Ishikawa (cell line): ENCODE results near the gene KRTCAP2.

Experiments
- CEBPB ChIP-seq: IDR thresholded peaks from 2 replicates; pipeline ENCODE4 v1.6.1; 2012
- CREB1 ChIP-seq: IDR thresholded peaks from 2 replicates; pipeline ENCODE4 v1.6.1; 2012; ENCODE audit warnings: low read depth
- EP300 ChIP-seq: IDR thresholded peaks from 2 replicates; pipeline ENCODE4 v1.6.1; 2012; ENCODE audit warnings: borderline replicate concordance
- FOXM1 ChIP-seq: IDR thresholded peaks from 2 replicates; pipeline ENCODE4 v1.6.1; 2012; ENCODE audit warnings: low read depth, borderline replicate concordance
- NFIC ChIP-seq: IDR thresholded peaks from 2 replicates; pipeline ENCODE4 v1.6.1; 2012
- RAD21 ChIP-seq: IDR thresholded peaks from 2 replicates; pipeline ENCODE4 v1.6.1; 2012; ENCODE audit warnings: low read depth
- TAF1 ChIP-seq: IDR thresholded peaks from 2 replicates; pipeline ENCODE4 v1.6.1; 2012; ENCODE audit warnings: low read depth, mild to moderate bottlenecking
- TEAD4 ChIP-seq: IDR thresholded peaks from 2 replicates; pipeline ENCODE4 v1.6.1; 2012
- YY1 ChIP-seq: IDR thresholded peaks from 2 replicates; pipeline ENCODE4 v1.6.1; 2012; ENCODE audit warnings: low read depth
- ZBTB7A ChIP-seq: IDR thresholded peaks from 2 replicates; pipeline ENCODE4 v1.6.1; 2012; ENCODE audit warnings: low read depth
- TF ChIP-seq, protein P1 (sequence below): IDR thresholded peaks from 2 replicates; pipeline ENCODE4 v1.6.1; 2012
- TF ChIP-seq, protein P2 (sequence below): IDR thresholded peaks from 2 replicates; pipeline ENCODE4 v1.6.1; 2012; ENCODE audit warnings: low read depth, mild to moderate bottlenecking
- TF ChIP-seq, protein P3 (sequence below): IDR thresholded peaks from 2 replicates; pipeline ENCODE4 v1.6.1; 2012

KRTCAP2 gene

DNA sequence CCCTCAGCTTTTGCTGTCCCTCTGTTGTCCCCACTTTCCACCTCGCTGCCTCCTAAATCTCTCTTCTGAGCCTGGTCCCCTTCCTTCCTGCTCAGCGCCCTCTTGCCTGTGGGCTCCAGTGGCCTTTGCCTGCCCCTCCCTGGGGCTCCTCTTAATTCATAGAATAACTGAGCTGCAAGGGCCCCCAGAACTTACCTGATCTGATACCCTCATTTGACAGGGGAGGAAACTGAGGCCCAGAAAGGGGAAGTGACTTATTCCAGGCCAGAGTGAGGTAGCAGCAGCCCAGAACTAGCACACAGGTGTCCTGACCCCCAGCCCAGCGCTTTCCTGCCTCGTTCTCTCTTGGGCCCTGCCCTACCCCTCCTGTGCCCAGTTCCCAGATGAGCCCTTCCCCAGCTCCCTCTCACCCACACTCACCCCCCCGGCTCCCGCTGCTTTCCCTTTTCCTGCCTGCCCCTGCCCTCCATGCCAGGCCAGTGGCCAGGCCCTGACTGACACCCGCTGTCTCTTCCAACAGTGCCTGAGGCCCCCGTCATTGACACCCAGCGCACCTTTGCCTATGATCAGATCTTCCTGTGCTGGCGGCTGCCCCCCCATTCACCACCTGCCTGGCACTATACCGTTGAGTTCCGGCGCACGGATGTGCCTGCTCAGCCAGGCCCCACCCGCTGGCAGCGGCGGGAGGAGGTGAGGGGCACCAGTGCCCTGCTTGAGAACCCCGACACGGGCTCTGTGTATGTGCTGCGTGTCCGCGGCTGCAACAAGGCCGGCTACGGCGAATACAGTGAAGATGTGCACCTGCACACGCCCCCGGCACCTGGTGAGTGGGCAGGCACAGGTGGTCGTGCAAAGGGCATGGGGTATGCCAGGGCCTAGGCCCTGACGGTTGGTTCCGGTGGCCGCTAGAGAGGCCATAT, 6.3 kb upstream of the KRTCAP2 start:
- TF ChIP-seq TAF1 (no peak), CREB1 (no peak), CEBPB (no peak), NFIC (no peak)

DNA sequence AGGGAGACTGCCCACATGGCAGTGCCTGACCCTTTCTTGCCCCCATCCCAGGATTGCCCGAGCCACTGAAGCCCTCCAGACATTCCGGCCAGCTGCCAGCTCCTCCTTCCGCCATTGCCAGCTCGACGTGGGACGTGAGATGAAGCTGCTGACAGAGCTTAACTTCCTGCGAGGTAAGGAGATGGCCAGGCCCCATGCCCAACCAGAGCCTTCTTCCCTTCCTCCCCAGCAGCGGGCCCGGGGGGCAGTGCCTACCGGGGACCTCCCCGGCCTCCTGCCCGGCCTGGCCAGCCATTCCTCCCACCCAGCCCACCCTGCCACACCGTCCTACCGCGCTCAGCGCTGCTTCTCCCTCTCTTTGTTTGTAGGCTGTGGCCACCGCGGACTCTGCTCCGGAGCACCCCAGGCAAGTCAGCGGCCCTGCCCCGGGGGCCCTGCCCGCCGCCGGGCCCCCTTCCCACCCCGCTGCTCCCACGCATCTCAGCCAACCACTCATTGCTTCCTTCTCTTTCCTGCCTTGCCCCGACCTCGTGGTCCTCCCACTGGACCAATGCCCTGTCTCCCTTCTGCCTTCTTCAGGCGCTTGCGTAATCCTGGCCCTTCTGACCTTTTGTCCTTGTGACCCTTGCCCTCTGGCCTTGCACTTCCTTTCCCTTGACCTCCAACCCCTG, 5.5 kb upstream of the KRTCAP2 start:
- TF ChIP-seq EP300 = no peak
- no peak for TF ChIP-seq TEAD4
- TF ChIP-seq CREB1 = no peak
- TF ChIP-seq, protein P1, sequence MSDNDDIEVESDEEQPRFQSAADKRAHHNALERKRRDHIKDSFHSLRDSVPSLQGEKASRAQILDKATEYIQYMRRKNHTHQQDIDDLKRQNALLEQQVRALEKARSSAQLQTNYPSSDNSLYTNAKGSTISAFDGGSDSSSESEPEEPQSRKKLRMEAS = no peak
- peak; percentile 57 for TF ChIP-seq CEBPB

DNA sequence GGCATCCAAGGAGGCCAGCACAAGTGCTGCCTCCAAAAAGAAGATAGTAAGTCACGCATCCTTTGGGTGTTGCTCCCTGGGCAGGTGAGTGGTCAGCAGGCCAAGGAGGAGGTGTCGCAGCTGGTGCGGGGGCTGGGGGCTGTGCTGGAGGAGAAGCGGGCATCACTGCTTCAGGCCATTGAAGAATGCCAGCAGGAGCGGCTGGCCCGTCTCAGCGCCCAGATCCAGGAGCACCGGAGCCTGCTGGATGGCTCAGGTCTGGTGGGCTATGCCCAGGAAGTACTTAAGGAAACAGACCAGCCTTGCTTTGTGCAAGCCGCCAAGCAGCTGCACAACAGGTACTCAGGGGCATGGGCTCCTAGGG, 4.8 kb upstream of the KRTCAP2 start:
- no peak for TF ChIP-seq TAF1
- no peak for TF ChIP-seq CEBPB
- TF ChIP-seq, protein P2, sequence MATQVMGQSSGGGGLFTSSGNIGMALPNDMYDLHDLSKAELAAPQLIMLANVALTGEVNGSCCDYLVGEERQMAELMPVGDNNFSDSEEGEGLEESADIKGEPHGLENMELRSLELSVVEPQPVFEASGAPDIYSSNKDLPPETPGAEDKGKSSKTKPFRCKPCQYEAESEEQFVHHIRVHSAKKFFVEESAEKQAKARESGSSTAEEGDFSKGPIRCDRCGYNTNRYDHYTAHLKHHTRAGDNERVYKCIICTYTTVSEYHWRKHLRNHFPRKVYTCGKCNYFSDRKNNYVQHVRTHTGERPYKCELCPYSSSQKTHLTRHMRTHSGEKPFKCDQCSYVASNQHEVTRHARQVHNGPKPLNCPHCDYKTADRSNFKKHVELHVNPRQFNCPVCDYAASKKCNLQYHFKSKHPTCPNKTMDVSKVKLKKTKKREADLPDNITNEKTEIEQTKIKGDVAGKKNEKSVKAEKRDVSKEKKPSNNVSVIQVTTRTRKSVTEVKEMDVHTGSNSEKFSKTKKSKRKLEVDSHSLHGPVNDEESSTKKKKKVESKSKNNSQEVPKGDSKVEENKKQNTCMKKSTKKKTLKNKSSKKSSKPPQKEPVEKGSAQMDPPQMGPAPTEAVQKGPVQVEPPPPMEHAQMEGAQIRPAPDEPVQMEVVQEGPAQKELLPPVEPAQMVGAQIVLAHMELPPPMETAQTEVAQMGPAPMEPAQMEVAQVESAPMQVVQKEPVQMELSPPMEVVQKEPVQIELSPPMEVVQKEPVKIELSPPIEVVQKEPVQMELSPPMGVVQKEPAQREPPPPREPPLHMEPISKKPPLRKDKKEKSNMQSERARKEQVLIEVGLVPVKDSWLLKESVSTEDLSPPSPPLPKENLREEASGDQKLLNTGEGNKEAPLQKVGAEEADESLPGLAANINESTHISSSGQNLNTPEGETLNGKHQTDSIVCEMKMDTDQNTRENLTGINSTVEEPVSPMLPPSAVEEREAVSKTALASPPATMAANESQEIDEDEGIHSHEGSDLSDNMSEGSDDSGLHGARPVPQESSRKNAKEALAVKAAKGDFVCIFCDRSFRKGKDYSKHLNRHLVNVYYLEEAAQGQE = no peak
- no peak for TF ChIP-seq FOXM1

DNA sequence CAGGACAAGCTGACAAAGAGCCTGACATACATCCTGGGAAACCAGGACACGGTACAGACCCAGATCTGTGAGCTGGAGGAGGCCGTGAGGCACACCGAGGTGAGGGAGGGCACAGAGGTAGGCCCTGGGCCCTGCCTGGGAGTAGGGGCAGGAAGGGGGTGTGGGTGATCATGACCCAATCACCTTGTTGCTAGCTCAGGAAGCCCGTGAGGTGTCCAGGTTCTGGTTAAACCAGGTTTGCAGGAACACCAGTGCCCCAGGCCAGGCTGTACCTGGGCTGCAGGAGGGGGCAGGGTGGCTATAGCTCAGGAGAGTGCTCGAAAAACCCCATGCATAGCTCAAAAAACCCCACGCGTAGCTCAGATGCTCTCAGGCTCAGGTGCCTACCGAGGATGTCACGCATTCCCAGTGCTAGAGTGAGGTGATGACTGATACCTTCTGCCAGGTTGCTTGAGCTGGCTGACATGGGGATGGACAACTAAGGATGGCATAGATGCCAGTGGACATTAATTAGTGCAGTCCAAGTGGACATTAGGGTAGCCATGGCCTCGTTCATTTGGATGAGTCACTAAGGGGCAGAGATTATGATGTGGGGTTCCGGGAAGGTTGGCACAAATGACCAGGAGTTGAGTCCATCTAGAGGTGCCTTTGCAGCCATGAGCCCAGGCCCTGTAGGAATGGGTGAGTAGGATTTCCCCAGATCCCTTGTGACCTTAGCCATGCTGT, 4.3 kb upstream of the KRTCAP2 start:
- TF ChIP-seq NFIC = no peak
- TF ChIP-seq, protein P2 = no peak
- no peak for TF ChIP-seq TAF1
- no peak for TF ChIP-seq TEAD4
- TF ChIP-seq, protein P3, sequence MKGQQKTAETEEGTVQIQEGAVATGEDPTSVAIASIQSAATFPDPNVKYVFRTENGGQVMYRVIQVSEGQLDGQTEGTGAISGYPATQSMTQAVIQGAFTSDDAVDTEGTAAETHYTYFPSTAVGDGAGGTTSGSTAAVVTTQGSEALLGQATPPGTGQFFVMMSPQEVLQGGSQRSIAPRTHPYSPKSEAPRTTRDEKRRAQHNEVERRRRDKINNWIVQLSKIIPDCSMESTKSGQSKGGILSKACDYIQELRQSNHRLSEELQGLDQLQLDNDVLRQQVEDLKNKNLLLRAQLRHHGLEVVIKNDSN = no peak
- no peak for TF ChIP-seq ZBTB7A

DNA sequence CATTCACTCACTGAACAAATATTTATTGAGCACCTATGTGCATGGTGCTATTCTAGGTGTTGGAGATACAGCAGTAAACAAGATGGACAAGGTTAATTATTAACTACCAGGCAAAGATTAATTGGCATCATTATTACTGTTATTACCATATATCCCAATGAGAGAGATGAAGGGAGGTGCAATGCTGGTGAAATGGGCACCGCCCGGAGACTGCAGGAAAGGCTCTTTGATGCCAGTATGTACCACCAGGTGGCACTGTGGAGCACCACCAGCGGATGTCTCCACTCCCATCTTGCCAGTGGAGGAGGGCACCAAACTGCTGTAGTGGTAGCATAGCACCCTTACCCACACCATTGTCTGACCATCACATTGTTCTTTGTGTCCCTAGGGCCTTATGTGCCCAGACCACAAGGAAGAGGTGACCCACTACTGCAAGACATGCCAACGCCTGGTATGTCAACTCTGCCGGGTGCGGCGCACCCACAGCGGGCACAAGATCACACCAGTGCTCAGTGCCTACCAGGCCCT, 3.5 kb upstream of the KRTCAP2 start:
- TF ChIP-seq RAD21 (peak; percentile 69), YY1 (peak; percentile 49; the same call in 1 of the 2 replicates), TAF1 (no peak)
- TF ChIP-seq, protein P2 = no peak
